ENCODE data around the gene PARD3.

DNA sequence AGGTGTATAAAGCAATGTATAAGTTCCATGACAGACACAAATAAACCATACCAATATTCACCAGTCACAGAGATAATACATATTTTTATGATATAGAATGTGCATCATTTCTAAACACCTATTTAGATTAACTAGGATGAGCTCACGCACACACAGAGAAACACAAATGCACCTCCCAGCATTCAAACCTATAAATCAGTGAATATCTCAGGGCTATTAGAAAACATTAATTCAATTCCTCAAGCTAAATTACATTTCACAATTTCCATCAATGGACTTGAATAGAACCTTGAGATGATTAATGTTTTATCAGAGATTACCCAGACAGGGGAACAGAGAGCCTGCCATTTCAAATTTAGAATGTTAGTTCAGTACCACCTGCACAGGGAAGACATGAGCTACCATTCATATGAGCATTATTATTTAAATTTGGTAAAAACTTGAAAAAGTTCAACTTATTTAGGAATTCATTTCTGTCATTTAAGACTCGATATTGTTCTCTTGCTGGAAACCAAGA lies 221.7 kb downstream of the PARD3 start:
- TF ChIP-seq, protein P1, sequence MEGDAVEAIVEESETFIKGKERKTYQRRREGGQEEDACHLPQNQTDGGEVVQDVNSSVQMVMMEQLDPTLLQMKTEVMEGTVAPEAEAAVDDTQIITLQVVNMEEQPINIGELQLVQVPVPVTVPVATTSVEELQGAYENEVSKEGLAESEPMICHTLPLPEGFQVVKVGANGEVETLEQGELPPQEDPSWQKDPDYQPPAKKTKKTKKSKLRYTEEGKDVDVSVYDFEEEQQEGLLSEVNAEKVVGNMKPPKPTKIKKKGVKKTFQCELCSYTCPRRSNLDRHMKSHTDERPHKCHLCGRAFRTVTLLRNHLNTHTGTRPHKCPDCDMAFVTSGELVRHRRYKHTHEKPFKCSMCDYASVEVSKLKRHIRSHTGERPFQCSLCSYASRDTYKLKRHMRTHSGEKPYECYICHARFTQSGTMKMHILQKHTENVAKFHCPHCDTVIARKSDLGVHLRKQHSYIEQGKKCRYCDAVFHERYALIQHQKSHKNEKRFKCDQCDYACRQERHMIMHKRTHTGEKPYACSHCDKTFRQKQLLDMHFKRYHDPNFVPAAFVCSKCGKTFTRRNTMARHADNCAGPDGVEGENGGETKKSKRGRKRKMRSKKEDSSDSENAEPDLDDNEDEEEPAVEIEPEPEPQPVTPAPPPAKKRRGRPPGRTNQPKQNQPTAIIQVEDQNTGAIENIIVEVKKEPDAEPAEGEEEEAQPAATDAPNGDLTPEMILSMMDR (IDR thresholded peaks at IDR 0.05; ENCODE audit: insufficient read depth, low read depth, low read length): no peak
- no peak for TF ChIP-seq EZH2 (IDR thresholded peaks at IDR 0.05; ENCODE audit: insufficient read depth, low read length)

All from astrocyte (in vitro differentiated cells and primary cell).